ENCODE data around the gene SH3BP5. TPM values are rescaled to one million over a fixed set of nuclear protein-coding genes. Genes with fewer than 3 reads are reported as not detected.

Gene SH3BP5
- polyA plus RNA-seq, 1 of the 3 experiments (the other 2 are of a cell fraction), result 29.5 TPM

GRCh38 chr3:15314276-15314675 is 18.1 kb downstream of the SH3BP5 start:
- Histone ChIP-seq H3K27me3 (ENCODE audit: insufficient read depth) (no peaks in the 10 kb centered on the region), H3K36me3 (replicated peaks in 1 of 2; ENCODE audit: control insufficient read depth in 1 of 2, insufficient read depth in 2 of 2, low read length in 1 of 2) (no peaks in the 10 kb centered on the region), H3K4me2 (no peak overlapping the region), H3K79me2 (ENCODE audit: insufficient read depth) (peaks cover 7% of the 10 kb centered on the region; the same call in 1 of the 2 replicates), H3K9ac (no peak overlapping the region), H3K9me2 (no peaks in the 10 kb centered on the region), H3F3A (replicated peaks; ENCODE audit: insufficient read depth) (peaks cover 13% of the 10 kb centered on the region), H2AFZ (ENCODE audit: low read depth) (no peak overlapping the region), H3K9me3 (no peaks in the 10 kb centered on the region), H3K27ac (ENCODE audit: low read depth in 2 of 2, low read length in 1 of 2) (no peak overlapping the region), H3K4me1 (ENCODE audit: control insufficient read depth in 1 of 2, insufficient read depth in 2 of 2, low read depth in 1 of 2, low read length in 1 of 2) (peaks cover 2 to 33% of the 10 kb centered on the region in 2 experiments; a peak in 3 of 4 replicates), H3K4me3 (ENCODE audit: low read depth in 2 of 2, low read length in 1 of 2) (no peak overlapping the region), H4K20me1 (ENCODE audit: insufficient read depth) (no peaks in the 10 kb centered on the region)
- ChIA-PET CTCF (interaction anchor here (0.9 to 1.5 kb wide), 2 partner anchors 46 to 765 kb away, joined by 3 read pairs; no protein-coding TSS in a partner anchor), POLR2A (no interaction called here)
- TF ChIP-seq FOXM1 (IDR thresholded peaks at IDR 0.05; ENCODE audit: low read depth) (no peak), CHD2 (IDR thresholded peaks at IDR 0.05; ENCODE audit: low read length, partially characterized antibody) (no peak), SMC3 (IDR thresholded peaks at IDR 0.05; ENCODE audit: low read depth, low read length) (no peak), RCOR1 (IDR thresholded peaks at IDR 0.05; ENCODE audit: low read length) (no peak), POLR2AphosphoS5 (IDR thresholded peaks at IDR 0.05; ENCODE audit: low read depth, low read length) (no peak), TCF12 (IDR thresholded peaks at IDR 0.05) (no peak)
- TF ChIP-seq, protein P1, sequence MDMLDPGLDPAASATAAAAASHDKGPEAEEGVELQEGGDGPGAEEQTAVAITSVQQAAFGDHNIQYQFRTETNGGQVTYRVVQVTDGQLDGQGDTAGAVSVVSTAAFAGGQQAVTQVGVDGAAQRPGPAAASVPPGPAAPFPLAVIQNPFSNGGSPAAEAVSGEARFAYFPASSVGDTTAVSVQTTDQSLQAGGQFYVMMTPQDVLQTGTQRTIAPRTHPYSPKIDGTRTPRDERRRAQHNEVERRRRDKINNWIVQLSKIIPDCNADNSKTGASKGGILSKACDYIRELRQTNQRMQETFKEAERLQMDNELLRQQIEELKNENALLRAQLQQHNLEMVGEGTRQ (IDR thresholded peaks at IDR 0.05; ENCODE audit: borderline replicate concordance, low read depth, low read length), result no peak
- WGBS (ENCODE audit: low lambda C conversion rate), result no CpG with 5 or more reads among the region's 1 CpG
- no peak for DNase-seq

DNA sequence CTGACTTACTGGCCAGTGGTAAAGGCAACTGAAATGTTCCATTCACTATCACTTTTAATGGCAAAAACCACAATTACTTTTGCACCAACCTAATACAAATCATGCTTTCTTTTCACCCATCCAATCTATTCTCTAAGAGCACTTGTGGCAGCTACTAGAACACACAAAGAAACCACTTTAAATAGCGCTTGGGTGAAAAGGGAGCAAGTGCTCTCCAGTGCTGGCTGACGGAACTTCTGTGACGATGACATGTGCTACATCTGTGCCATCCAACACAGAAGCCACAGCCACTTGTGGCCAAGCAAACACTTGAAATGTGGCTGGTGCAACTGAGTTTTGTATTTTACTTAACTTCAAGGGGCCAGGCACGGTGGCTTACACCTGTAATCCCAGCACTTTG is 18.9 kb downstream of the SH3BP5 start:
- TF ChIP-seq, protein P2, sequence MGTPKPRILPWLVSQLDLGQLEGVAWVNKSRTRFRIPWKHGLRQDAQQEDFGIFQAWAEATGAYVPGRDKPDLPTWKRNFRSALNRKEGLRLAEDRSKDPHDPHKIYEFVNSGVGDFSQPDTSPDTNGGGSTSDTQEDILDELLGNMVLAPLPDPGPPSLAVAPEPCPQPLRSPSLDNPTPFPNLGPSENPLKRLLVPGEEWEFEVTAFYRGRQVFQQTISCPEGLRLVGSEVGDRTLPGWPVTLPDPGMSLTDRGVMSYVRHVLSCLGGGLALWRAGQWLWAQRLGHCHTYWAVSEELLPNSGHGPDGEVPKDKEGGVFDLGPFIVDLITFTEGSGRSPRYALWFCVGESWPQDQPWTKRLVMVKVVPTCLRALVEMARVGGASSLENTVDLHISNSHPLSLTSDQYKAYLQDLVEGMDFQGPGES (IDR thresholded peaks at IDR 0.05; ENCODE audit: low read depth, low read length), result no peak
- TF ChIP-seq TCF12 (IDR thresholded peaks at IDR 0.05), result no peak
- no peak for TF ChIP-seq RXRA (IDR thresholded peaks at IDR 0.05; ENCODE audit: borderline replicate concordance, low read depth)
- no peak for TF ChIP-seq EP300 (IDR thresholded peaks at IDR 0.05; ENCODE audit: borderline replicate concordance in 1 of 2, low read depth in 1 of 2, low read length in 1 of 2)
- no peak for TF ChIP-seq RCOR1 (IDR thresholded peaks at IDR 0.05; ENCODE audit: low read length)
- TF ChIP-seq FOXM1 (IDR thresholded peaks at IDR 0.05; ENCODE audit: low read depth), result no peak
- TF ChIP-seq RFX5 (IDR thresholded peaks at IDR 0.05; ENCODE audit: low read length), result no peak
- TF ChIP-seq TAF1 (IDR thresholded peaks at IDR 0.05; ENCODE audit: borderline replicate concordance, low read depth, low read length), result no peak
- TF ChIP-seq TEAD4 (IDR thresholded peaks at IDR 0.05; ENCODE audit: borderline replicate concordance, insufficient read depth), result no peak
- TF ChIP-seq CHD2 (IDR thresholded peaks at IDR 0.05; ENCODE audit: low read length, partially characterized antibody), result no peak
- no peak for TF ChIP-seq NRF1 (IDR thresholded peaks at IDR 0.05; ENCODE audit: low read depth, low read length)
- TF ChIP-seq, protein P3, sequence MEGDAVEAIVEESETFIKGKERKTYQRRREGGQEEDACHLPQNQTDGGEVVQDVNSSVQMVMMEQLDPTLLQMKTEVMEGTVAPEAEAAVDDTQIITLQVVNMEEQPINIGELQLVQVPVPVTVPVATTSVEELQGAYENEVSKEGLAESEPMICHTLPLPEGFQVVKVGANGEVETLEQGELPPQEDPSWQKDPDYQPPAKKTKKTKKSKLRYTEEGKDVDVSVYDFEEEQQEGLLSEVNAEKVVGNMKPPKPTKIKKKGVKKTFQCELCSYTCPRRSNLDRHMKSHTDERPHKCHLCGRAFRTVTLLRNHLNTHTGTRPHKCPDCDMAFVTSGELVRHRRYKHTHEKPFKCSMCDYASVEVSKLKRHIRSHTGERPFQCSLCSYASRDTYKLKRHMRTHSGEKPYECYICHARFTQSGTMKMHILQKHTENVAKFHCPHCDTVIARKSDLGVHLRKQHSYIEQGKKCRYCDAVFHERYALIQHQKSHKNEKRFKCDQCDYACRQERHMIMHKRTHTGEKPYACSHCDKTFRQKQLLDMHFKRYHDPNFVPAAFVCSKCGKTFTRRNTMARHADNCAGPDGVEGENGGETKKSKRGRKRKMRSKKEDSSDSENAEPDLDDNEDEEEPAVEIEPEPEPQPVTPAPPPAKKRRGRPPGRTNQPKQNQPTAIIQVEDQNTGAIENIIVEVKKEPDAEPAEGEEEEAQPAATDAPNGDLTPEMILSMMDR (IDR thresholded peaks at IDR 0.05), result no peak
- no peak for TF ChIP-seq MXI1 (IDR thresholded peaks at IDR 0.05; ENCODE audit: low read depth, low read length)
- no peak for TF ChIP-seq FOSL2 (IDR thresholded peaks at IDR 0.05; ENCODE audit: borderline replicate concordance, low read depth)
- no peak for TF ChIP-seq MAX (IDR thresholded peaks at IDR 0.05; ENCODE audit: low read depth)
- ChIA-PET CTCF (interaction anchor here (1.3 to 1.9 kb wide), 2 partner anchors 12 to 46 kb away, joined by 4 to 6 read pairs; no protein-coding TSS in a partner anchor), POLR2A (no interaction called here)
- H3K4me1 ChIP-seq (ENCODE audit: control insufficient read depth in 1 of 2, insufficient read depth in 2 of 2, low read depth in 1 of 2, low read length in 1 of 2), result peaks cover 2 to 37% of the 10 kb centered on the region in 2 experiments; a peak in 3 of 4 replicates
- no peaks in the 10 kb centered on the region for H3K9me2 ChIP-seq
- no peak overlapping the region for H3K9ac ChIP-seq
- no peaks in the 10 kb centered on the region for H3K36me3 ChIP-seq (replicated peaks in 1 of 2; ENCODE audit: control insufficient read depth in 1 of 2, insufficient read depth in 2 of 2, low read length in 1 of 2)
- H3K27ac ChIP-seq (ENCODE audit: low read depth in 2 of 2, low read length in 1 of 2), result no peak overlapping the region
- no peaks in the 10 kb centered on the region for H4K20me1 ChIP-seq (ENCODE audit: insufficient read depth)
- H2AFZ ChIP-seq (ENCODE audit: low read depth), result no peak overlapping the region
- no peaks in the 10 kb centered on the region for H3K27me3 ChIP-seq (ENCODE audit: insufficient read depth)
- H3K79me2 ChIP-seq (ENCODE audit: insufficient read depth), result peaks cover 1% of the 10 kb centered on the region; the same call in 1 of the 2 replicates
- peaks cover 13% of the 10 kb centered on the region for H3F3A ChIP-seq (replicated peaks; ENCODE audit: insufficient read depth)
- no peak overlapping the region for H3K4me3 ChIP-seq (ENCODE audit: low read depth in 2 of 2, low read length in 1 of 2)
- no peak for DNase-seq
- H3K9me3 ChIP-seq, result no peaks in the 10 kb centered on the region
- 92% methylated on average over 4 of the region's 4 CpGs for WGBS (ENCODE audit: low lambda C conversion rate)
- no peak overlapping the region for H3K4me2 ChIP-seq
